T-helper 2 cell treated with Interferon-gamma antibody and Interleukin-4, amounts not matched to agents 5 μg/mL and 100 μg/mL, for 36 hours (primary cell): Measurements from ENCODE around the gene AATK.

ENCODE experiments used
- DNase-seq: peaks from one replicate; pipeline ENCODE4 v3.0.0; 2021; ENCODE audit warnings: low spot score
- H3K27ac Mint-ChIP-seq: one replicate; pipeline ENCODE4 v1.8.0; 2021; ENCODE audit warnings: mild to moderate bottlenecking, mixed read lengths
- H3K27me3 Mint-ChIP-seq: one replicate; pipeline ENCODE4 v1.8.0; 2021; ENCODE audit warnings: low read depth, mixed read lengths
- H3K36me3 Mint-ChIP-seq: one replicate; pipeline ENCODE4 v1.8.0; 2021; ENCODE audit warnings: low read depth, mixed read lengths
- H3K4me1 Mint-ChIP-seq: one replicate; pipeline ENCODE4 v1.8.0; 2021; ENCODE audit warnings: low read depth, mixed read lengths
- H3K4me3 Mint-ChIP-seq: one replicate; pipeline ENCODE4 v1.8.0; 2022; ENCODE audit warnings: mild to moderate bottlenecking, moderate library complexity, mixed read lengths
- H3K9me3 Mint-ChIP-seq: one replicate; pipeline ENCODE4 v1.8.0; 2021; ENCODE audit warnings: mixed read lengths

The AATK gene

DNA sequence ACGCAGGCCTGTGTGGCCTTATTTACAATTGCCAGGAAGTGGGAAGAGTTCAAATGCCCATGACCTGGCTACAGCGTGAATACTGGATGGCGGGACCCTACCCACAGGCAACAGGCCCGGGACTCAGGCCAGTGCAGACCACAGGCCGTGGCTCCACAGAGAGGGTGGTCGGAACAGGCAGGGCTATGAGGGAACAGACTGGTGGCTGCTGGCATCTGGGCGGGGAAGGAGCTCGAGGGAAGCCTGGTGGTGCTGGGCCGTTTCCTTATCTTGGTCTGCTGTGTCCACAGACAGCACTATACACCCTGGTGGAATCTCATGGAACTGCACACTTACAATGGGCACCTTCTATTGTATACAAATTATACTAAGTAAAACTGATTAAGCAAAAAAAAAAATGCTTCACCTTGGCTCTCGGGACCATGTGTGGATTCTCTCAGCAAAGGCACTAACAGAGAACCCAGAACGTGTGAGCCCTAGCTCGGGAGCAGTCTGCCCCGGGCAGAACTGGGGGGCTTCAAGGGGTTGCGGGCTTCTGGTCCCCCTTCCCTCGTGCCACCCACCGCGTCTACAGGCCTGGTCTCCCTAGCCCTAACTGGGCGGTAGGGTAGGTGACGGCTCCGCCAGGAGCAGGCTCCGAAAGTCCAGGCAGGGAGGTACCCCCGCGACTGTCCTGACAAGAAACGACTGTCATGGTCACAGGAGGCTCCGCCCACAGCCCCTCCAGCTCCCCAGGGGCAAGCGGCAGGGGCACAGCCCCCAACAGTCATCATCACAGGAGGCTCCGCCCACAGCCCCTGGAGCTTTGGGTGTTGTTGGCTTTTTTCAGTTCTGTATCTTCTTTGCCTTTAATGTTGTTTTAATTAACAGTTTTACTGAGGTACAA, 34.9 kb upstream of the AATK start:
- no peaks in the 10 kb centered on the region for H3K9me3 Mint-ChIP-seq
- H3K4me3 Mint-ChIP-seq: no peak overlapping the region
- DNase-seq: no peak
- no peaks in the 10 kb centered on the region for H3K27me3 Mint-ChIP-seq
- H3K4me1 Mint-ChIP-seq: no peaks in the 10 kb centered on the region
- H3K27ac Mint-ChIP-seq: no peak overlapping the region
- no peaks in the 10 kb centered on the region for H3K36me3 Mint-ChIP-seq

DNA sequence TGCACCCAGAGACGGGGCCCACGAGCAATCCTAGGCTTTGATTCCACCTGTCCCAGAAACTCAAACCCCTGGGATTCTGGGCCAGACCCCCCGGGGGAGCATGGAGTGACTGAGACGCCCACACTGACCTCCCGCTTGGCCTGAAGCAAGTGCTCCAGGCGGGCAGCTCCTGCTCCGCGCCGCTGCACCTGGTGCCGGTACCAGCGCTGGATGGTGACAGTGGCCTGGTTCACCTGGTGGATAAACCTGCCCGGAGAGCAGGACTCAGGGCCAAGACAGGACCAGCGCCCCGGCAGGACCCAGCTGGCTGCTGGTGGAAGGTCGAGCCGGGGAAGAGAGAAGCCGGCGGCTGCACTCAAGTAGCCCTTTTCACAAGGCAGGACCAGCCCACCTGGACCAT, 34.2 kb upstream of the AATK start:
- no peaks in the 10 kb centered on the region for H3K36me3 Mint-ChIP-seq
- H3K27me3 Mint-ChIP-seq: no peaks in the 10 kb centered on the region
- no peaks in the 10 kb centered on the region for H3K9me3 Mint-ChIP-seq
- no peak for DNase-seq
- no peak overlapping the region for H3K27ac Mint-ChIP-seq
- no peaks in the 10 kb centered on the region for H3K4me1 Mint-ChIP-seq
- no peak overlapping the region for H3K4me3 Mint-ChIP-seq

DNA sequence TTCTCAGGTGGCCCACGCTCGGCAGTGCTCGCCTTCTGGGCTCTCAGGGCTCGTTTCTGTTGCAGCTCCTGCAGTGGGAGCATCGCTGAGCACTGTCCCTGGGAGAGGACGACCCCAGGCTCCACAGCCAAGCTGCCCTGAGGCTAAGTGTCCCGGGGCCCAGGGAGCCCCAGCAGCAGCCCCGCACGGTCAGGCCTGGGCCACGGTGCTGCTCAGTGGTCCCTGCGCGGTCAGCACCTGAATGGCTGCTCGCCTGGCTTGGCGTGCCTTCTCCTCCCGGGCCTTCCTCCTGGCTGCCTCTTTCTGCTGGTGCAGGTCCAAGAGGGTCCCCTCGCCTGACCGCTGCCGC, 33.4 kb upstream of the AATK start:
- Mint-ChIP-seq H3K27ac (no peak overlapping the region), H3K27me3 (no peaks in the 10 kb centered on the region), H3K36me3 (no peaks in the 10 kb centered on the region)

GRCh38 chr17:81198826-81199481, 32.9 kb upstream of the AATK start:
- Mint-ChIP-seq H3K9me3 (no peaks in the 10 kb centered on the region), H3K27me3 (no peaks in the 10 kb centered on the region), H3K4me1 (no peaks in the 10 kb centered on the region), H3K36me3 (no peaks in the 10 kb centered on the region), H3K27ac (no peak overlapping the region), H3K4me3 (no peak overlapping the region)
- DNase-seq: no peak

More for the DNA sequence above, 33.4 kb upstream of the AATK start:
- Mint-ChIP-seq H3K9me3 (no peaks in the 10 kb centered on the region), H3K4me3 (no peak overlapping the region), H3K4me1 (no peaks in the 10 kb centered on the region)
- DNase-seq: no peak

GRCh38 chr17:81197831-81198490, 31.9 kb upstream of the AATK start:
- H3K9me3 Mint-ChIP-seq: no peaks in the 10 kb centered on the region
- H3K4me1 Mint-ChIP-seq: no peaks in the 10 kb centered on the region
- no peak overlapping the region for H3K4me3 Mint-ChIP-seq
- DNase-seq: no peak
- H3K27me3 Mint-ChIP-seq: no peaks in the 10 kb centered on the region
- H3K36me3 Mint-ChIP-seq: no peaks in the 10 kb centered on the region
- no peak overlapping the region for H3K27ac Mint-ChIP-seq

DNA sequence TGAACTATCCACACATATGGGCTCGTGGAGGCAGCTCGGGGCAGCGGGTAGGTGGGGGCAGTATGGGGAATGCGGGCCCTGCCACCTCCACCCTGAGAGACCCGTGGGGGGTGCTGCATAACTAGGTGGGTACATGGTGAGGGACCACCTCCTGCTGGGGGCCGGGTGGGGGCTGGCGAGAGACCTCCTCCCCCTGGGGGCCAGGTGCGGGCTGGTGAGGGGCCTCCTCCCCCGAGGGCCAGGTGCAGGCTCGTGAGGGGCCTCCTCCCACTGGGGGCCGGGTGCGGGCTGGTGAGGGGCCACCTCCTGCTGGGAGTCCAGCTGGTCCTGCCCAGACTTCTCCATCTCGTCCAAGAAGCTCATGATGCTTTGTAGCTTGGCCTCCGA, 31.4 kb upstream of the AATK start:
- H3K4me1 Mint-ChIP-seq: no peaks in the 10 kb centered on the region
- H3K36me3 Mint-ChIP-seq: no peaks in the 10 kb centered on the region
- DNase-seq: no peak
- H3K27ac Mint-ChIP-seq: no peak overlapping the region
- H3K27me3 Mint-ChIP-seq: no peaks in the 10 kb centered on the region
- H3K4me3 Mint-ChIP-seq: no peak overlapping the region
- H3K9me3 Mint-ChIP-seq: no peaks in the 10 kb centered on the region

DNA sequence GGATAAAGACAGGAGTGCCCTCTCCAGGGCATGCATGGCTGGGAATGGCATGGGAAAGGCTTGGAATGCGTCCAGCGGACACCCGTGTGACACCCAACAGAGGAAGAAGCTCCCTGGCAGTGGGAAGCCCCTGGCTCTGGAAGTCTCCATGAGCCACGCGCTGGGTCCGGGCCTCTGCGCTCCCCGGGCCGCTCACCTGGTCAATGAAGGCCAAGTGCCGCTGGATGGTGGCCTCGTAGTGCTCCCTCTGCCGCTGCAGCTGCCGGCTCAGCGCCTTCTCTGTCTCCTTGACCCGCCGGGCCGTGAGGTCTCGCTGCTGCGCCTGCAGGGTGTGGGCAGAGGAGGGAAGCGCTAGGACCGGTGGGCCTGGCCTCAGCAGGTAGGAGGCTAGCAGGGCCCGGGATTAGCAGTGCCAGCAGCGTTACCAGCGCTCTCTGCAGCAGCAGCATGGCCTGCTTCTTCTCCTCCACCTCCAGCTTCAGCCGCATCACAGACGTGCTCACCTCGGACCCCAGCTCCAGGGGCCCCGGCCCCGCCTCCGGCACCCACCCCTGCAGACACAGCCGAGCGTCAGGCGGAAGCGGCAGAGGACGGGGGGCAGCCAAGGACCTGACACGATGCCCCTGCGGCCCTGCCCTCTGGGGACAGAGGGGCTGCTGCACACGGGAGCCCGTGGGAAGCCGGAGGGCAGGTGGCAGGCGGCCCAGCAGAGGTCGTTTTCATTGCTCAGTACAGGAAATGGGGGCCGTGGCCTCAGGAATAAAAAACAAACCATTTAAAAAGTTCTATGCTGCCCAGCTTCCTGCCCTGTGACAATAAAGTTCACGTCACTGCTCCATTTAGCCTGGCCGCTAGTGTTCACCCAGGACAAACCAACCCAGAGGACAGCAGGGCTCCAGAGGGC, 30.7 kb upstream of the AATK start:
- no peaks in the 10 kb centered on the region for H3K4me1 Mint-ChIP-seq
- no peaks in the 10 kb centered on the region for H3K36me3 Mint-ChIP-seq
- H3K4me3 Mint-ChIP-seq: no peak overlapping the region
- no peak overlapping the region for H3K27ac Mint-ChIP-seq
- no peaks in the 10 kb centered on the region for H3K9me3 Mint-ChIP-seq
- no peak for DNase-seq
- no peaks in the 10 kb centered on the region for H3K27me3 Mint-ChIP-seq

DNA sequence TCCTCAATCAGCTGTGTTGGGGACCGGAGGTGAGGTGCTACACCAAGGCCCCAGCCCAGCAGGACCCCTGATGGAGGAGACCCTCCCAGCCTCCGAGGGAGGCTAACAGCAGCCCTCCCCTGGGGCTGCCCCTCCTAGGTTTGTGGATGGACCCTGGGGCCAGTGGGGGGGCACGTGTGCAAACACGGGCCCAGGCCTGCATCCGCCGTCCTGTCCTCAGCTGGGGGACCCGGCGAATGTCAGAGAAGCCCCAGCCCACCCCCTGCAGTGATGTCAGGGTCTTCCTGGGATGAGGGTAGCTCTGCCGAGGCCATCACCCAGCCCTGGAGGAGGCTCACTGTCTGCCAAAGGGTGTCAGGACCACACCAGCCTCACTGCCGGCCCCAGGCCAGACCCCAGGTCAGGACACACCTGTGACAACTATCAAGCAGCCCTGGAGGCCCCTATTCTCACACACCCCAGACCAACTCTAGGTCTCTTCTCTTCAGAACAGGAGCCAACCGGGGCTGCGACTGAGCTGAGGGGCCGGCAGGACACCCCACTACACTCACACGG, 30.0 kb upstream of the AATK start:
- no peak overlapping the region for H3K27ac Mint-ChIP-seq
- no peaks in the 10 kb centered on the region for H3K9me3 Mint-ChIP-seq
- no peaks in the 10 kb centered on the region for H3K36me3 Mint-ChIP-seq
- no peak overlapping the region for H3K4me3 Mint-ChIP-seq
- DNase-seq: no peak
- H3K27me3 Mint-ChIP-seq: no peaks in the 10 kb centered on the region
- no peaks in the 10 kb centered on the region for H3K4me1 Mint-ChIP-seq

- no peaks in the 10 kb centered on the region for H3K4me1 Mint-ChIP-seq
- DNase-seq: no peak
- H3K4me3 Mint-ChIP-seq: no peak overlapping the region
- H3K9me3 Mint-ChIP-seq: no peaks in the 10 kb centered on the region
- no peaks in the 10 kb centered on the region for H3K36me3 Mint-ChIP-seq
- no peak overlapping the region for H3K27ac Mint-ChIP-seq
- no peaks in the 10 kb centered on the region for H3K27me3 Mint-ChIP-seq
These were observed 29.2 kb upstream of the AATK start for GRCh38 chr17:81194941-81195901.

DNA sequence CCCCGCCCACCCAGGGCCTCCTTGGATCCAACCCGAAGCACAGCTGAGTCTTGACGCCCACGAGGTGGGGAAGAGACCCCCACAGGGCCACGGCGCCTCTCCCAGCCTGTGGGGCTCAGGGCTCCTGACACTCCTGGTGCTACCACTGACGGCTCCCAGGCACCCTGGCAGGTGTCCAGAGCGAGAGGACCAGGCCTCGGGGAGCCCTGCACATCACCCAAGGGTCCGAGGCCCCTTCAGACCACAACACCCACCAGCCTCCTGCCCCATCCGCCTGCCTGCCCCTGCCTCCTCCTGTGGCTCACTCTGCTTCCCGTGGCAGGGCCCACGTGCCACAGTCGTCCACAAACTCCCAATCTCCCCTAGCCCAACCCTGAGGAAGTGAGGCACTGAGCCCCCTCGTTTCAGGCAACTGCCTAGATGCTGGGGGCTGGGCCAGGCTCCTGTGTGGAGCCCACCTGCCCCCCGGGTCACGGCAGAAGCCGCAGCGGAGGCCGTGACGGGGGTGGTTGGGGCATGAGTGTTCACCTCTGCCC, 28.3 kb upstream of the AATK start:
- no peak for DNase-seq
- Mint-ChIP-seq H3K27me3 (no peaks in the 10 kb centered on the region), H3K9me3 (no peaks in the 10 kb centered on the region), H3K4me1 (no peaks in the 10 kb centered on the region), H3K36me3 (no peaks in the 10 kb centered on the region), H3K4me3 (no peak overlapping the region), H3K27ac (no peak overlapping the region)

DNA sequence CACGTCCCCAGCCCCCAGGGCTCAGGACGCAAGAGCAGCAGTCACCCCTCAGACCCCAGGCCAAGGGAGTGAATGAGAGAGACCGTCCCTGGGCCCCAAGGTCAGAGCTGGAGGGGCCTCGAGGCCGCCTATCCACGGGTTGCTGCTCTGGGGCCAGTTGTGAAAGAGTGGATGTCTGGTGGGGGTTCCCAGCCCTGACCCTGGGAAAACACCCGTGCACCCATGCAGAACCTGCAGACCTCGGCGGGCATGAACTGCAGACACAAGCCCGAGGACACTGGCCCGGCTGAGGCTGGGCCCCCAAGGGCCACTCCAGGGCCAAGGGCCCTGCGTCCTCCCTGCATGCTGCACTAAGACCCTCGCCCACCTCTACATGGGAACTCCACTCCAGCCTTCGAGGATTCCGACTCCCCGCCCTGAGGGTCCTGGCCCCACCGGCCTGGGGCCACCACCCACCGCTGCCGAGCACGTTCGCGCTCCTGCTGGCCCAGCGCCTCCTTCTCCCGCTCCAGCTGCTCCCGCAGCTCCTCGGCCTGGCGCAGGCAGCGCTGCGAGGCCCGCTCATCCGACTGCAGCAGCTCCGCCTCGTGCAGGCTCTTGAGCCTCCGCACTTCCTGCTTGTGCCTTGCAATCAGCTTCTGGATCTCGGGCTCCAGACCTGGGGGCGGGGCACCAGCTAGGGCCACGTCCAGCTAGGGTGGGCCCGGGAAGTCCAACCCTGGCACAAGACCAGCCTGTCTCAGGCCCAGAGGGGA, 27.6 kb upstream of the AATK start:
- H3K4me1 Mint-ChIP-seq: no peaks in the 10 kb centered on the region
- H3K4me3 Mint-ChIP-seq: no peak overlapping the region
- no peak overlapping the region for H3K27ac Mint-ChIP-seq
- no peaks in the 10 kb centered on the region for H3K27me3 Mint-ChIP-seq
- no peaks in the 10 kb centered on the region for H3K9me3 Mint-ChIP-seq
- DNase-seq: no peak
- H3K36me3 Mint-ChIP-seq: no peaks in the 10 kb centered on the region

DNA sequence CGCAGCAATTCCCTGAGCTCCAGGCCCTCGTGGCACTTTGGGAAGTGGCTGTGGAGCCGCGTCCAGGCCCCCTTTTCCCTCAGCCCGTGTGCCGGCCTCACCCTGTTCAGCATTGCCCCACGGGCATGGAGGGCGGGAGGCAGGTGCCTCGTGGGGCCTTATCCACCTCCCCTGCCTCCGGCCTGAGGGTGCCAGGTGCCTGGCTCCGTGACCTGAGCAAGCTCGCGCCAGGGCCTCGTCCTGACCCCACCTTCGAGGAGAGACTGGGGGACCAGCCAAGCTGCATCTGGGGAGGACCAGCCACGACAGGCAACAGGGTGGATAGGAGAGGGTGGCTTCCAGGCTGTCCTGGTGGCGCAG, 27.0 kb upstream of the AATK start:
- Mint-ChIP-seq H3K4me3 (no peak overlapping the region), H3K27ac (no peak overlapping the region), H3K4me1 (no peaks in the 10 kb centered on the region), H3K27me3 (no peaks in the 10 kb centered on the region), H3K36me3 (no peaks in the 10 kb centered on the region), H3K9me3 (no peaks in the 10 kb centered on the region)
- DNase-seq: no peak
